Thyroid gland (tissue), 4 donors: ENCODE data around the gene PDRG1.

ENCODE experiments used
- POLR2A ChIP-seq, 2 donors: fragments of 450-650 bp; IDR thresholded peaks; one replicate each; pipeline ENCODE4 v1.6.1; 2017; ENCODE audit warnings: antibody characterized with exemption in 2 of 2, mild to moderate bottlenecking in 2 of 2, moderate library complexity in 1 of 2
- TF ChIP-seq, protein P1 (sequence below), 6 experiments: fragments of 200-600 bp in 3 of 6; fragments of 450-650 bp in 3 of 6; sonication (generic) in 3 of 6; IDR thresholded peaks; one replicate each; pipeline ENCODE4 v1.5.1; 2016 to 2019; ENCODE audit warnings: antibody characterized with exemption in 6 of 6, mild to moderate bottlenecking in 2 of 6, inconsistent platforms in 1 of 6, moderate library complexity in 1 of 6

- TF ChIP-seq POLR2A (IDR thresholded peaks at IDR 0.05), result no peak
- TF ChIP-seq, protein P1, sequence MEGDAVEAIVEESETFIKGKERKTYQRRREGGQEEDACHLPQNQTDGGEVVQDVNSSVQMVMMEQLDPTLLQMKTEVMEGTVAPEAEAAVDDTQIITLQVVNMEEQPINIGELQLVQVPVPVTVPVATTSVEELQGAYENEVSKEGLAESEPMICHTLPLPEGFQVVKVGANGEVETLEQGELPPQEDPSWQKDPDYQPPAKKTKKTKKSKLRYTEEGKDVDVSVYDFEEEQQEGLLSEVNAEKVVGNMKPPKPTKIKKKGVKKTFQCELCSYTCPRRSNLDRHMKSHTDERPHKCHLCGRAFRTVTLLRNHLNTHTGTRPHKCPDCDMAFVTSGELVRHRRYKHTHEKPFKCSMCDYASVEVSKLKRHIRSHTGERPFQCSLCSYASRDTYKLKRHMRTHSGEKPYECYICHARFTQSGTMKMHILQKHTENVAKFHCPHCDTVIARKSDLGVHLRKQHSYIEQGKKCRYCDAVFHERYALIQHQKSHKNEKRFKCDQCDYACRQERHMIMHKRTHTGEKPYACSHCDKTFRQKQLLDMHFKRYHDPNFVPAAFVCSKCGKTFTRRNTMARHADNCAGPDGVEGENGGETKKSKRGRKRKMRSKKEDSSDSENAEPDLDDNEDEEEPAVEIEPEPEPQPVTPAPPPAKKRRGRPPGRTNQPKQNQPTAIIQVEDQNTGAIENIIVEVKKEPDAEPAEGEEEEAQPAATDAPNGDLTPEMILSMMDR (IDR thresholded peaks at IDR 0.05), result no peak
Observed at GRCh38 chr20:31954500-31954899, 2.7 kb upstream of the PDRG1 start.
